Smooth muscle cell (in vitro differentiated cells): ENCODE results near the gene MYL2. TPM values are rescaled to one million over a fixed set of nuclear protein-coding genes. Genes with fewer than 3 reads are reported as not detected.

Source experiments
- DNase-seq: peaks from one replicate; lab custom pipeline; 2025; ENCODE audit not compliant: unreplicated experiment; lab: John Stamatoyannopoulos, UW
- H2AFZ ChIP-seq: fragments of 200-600 bp; sonication (generic); 2 replicates; pipeline ENCODE4 v1.6.0; 2016; ENCODE audit warnings: antibody characterized with exemption, low read depth, mild to moderate bottlenecking
- H3F3A ChIP-seq: fragments of 200-600 bp; sonication (generic); 2 replicates; pipeline ENCODE4 v1.6.0; 2017; ENCODE audit warnings: antibody characterized with exemption, low read depth
- H3K27ac ChIP-seq: fragments of 200-600 bp; sonication (generic); 2 replicates; pipeline ENCODE4 v1.5.1; 2016; ENCODE audit warnings: low read depth, mild to moderate bottlenecking
- H3K27me3 ChIP-seq: fragments of 200-600 bp; sonication (generic); 2 replicates; pipeline ENCODE4 v1.6.1; 2016; ENCODE audit warnings: low read depth, mild to moderate bottlenecking
- H3K36me3 ChIP-seq: fragments of 200-600 bp; sonication (generic); 2 replicates; pipeline ENCODE4 v1.5.1; 2016; ENCODE audit warnings: low read depth
- H3K4me1 ChIP-seq: fragments of 200-600 bp; sonication (generic); 2 replicates; pipeline ENCODE4 v1.5.1; 2016; ENCODE audit warnings: low read depth
- H3K4me2 ChIP-seq: fragments of 200-600 bp; sonication (generic); 2 replicates; pipeline ENCODE4 v1.6.0; 2016; ENCODE audit warnings: mild to moderate bottlenecking
- H3K4me3 ChIP-seq: fragments of 200-600 bp; sonication (generic); 2 replicates; pipeline ENCODE4 v1.5.1; 2016; ENCODE audit warnings: mild to moderate bottlenecking
- H3K79me2 ChIP-seq: fragments of 200-600 bp; sonication (generic); 2 replicates; pipeline ENCODE4 v1.6.0; 2016; ENCODE audit warnings: low read depth, mild to moderate bottlenecking
- H3K9ac ChIP-seq: fragments of 200-600 bp; sonication (generic); 2 replicates; pipeline ENCODE4 v1.6.0; 2016; ENCODE audit warnings: low read depth
- H3K9me3 ChIP-seq: fragments of 200-600 bp; sonication (generic); replicated peaks from 2 replicates; pipeline ENCODE4 v1.5.1; 2016; ENCODE audit warnings: low read depth
- H4K20me1 ChIP-seq: fragments of 200-600 bp; sonication (generic); 2 replicates; pipeline ENCODE4 v1.6.0; 2016; ENCODE audit warnings: low read depth
- CTCF ChIP-seq: fragments of 200-600 bp; sonication (generic); IDR thresholded peaks from 2 replicates; pipeline ENCODE4 v1.5.1; 2017; ENCODE audit warnings: borderline replicate concordance, mild to moderate bottlenecking, antibody characterized with exemption; ENCODE audit not compliant: insufficient read depth, poor library complexity, severe bottlenecking
- WGBS: methylation state at CpG from one replicate; pipeline ENCODE4 v1.1.7; 2016; ENCODE audit warnings: low lambda C conversion rate; 5-methylcytosine and 5-hydroxymethylcytosine counted together
- polyA plus RNA-seq: library from polyadenylated mRNA; unstranded; fragments of >200 nt; fragmentation: Nextera tagmentation; extraction: Ambion mirVana; gene quantifications from 2 replicates; pipeline ENCODE4 v1.2.1, GENCODE V29; 2016
- total RNA-seq: library from RNA; depleted of rRNA; stranded (reverse); fragments of >200 nt; gene quantifications from 2 replicates; pipeline ENCODE4 v1.2.3, GENCODE V29; 2014

Gene MYL2
- total and polyA plus RNA-seq, 2 experiments from 2014 or later = not detected

GRCh38 chr12:110921262-110921661 lies 883 bp upstream of the MYL2 start:
- Histone ChIP-seq H3K27me3 (peaks cover 6% of the 10 kb centered on the region), H3K9ac (no peak overlapping the region), H4K20me1 (no peaks in the 10 kb centered on the region), H3K27ac (no peak overlapping the region), H3K36me3 (no peaks in the 10 kb centered on the region), H3K9me3 (no peaks in the 10 kb centered on the region), H3F3A (no peaks in the 10 kb centered on the region), H3K4me3 (no peak overlapping the region), H3K4me1 (no peaks in the 10 kb centered on the region), H3K4me2 (no peak overlapping the region), H2AFZ (no peak overlapping the region), H3K79me2 (no peaks in the 10 kb centered on the region)
- no peak for DNase-seq
- TF ChIP-seq CTCF = no peak
- 49% methylated on average over 10 of the region's 10 CpGs for WGBS

GRCh38 chr12:110919720-110920119 lies 659 bp downstream of the MYL2 start:
- no peak overlapping the region for H3K9ac ChIP-seq
- H3K4me2 ChIP-seq = no peak overlapping the region
- no peaks in the 10 kb centered on the region for H3K36me3 ChIP-seq
- no peaks in the 10 kb centered on the region for H3K9me3 ChIP-seq
- no peak overlapping the region for H3K4me3 ChIP-seq
- WGBS = 90% methylated on average over 5 of the region's 5 CpGs
- no peak overlapping the region for H2AFZ ChIP-seq
- H3F3A ChIP-seq = no peaks in the 10 kb centered on the region
- H3K27ac ChIP-seq = no peak overlapping the region
- no peak for DNase-seq
- H3K4me1 ChIP-seq = no peaks in the 10 kb centered on the region
- H3K27me3 ChIP-seq = peaks cover 6% of the 10 kb centered on the region
- no peaks in the 10 kb centered on the region for H3K79me2 ChIP-seq
- TF ChIP-seq CTCF = no peak
- no peaks in the 10 kb centered on the region for H4K20me1 ChIP-seq

GRCh38 chr12:110917961-110918360 lies 2.4 kb downstream of the MYL2 start:
- TF ChIP-seq CTCF = no peak
- no peaks in the 10 kb centered on the region for H4K20me1 ChIP-seq
- H2AFZ ChIP-seq = no peak overlapping the region
- H3K4me2 ChIP-seq = no peak overlapping the region
- no peak overlapping the region for H3K9ac ChIP-seq
- H3F3A ChIP-seq = no peaks in the 10 kb centered on the region
- H3K4me3 ChIP-seq = no peak overlapping the region
- H3K79me2 ChIP-seq = no peaks in the 10 kb centered on the region
- no peaks in the 10 kb centered on the region for H3K4me1 ChIP-seq
- DNase-seq = no peak
- H3K9me3 ChIP-seq = no peaks in the 10 kb centered on the region
- peak overlapping the region; percentile 3 for H3K27ac ChIP-seq
- peaks cover 6% of the 10 kb centered on the region for H3K27me3 ChIP-seq
- H3K36me3 ChIP-seq = no peaks in the 10 kb centered on the region
- WGBS = 65% methylated on average over 7 of the region's 7 CpGs

GRCh38 chr12:110917467-110917866 lies 2.9 kb downstream of the MYL2 start:
- H3K79me2 ChIP-seq = no peaks in the 10 kb centered on the region
- no peak overlapping the region for H3K4me2 ChIP-seq
- peak overlapping the region; percentile 3 for H3K27ac ChIP-seq
- H3K4me1 ChIP-seq = no peaks in the 10 kb centered on the region
- H3K4me3 ChIP-seq = no peak overlapping the region
- no peak overlapping the region for H2AFZ ChIP-seq
- WGBS = 23% methylated on average over 5 of the region's 5 CpGs
- no peak overlapping the region for H3K9ac ChIP-seq
- TF ChIP-seq CTCF = no peak
- H3K36me3 ChIP-seq = no peaks in the 10 kb centered on the region
- no peaks in the 10 kb centered on the region for H3F3A ChIP-seq
- DNase-seq = no peak
- H3K27me3 ChIP-seq = peaks cover 6% of the 10 kb centered on the region
- no peaks in the 10 kb centered on the region for H4K20me1 ChIP-seq
- H3K9me3 ChIP-seq = no peaks in the 10 kb centered on the region
